22Rv1 (cell line): ENCODE measurements around the gene KHK.

ENCODE experiments used
- ZFX ChIP-seq: fragments of 450-650 bp; IDR thresholded peaks from 2 replicates; pipeline ENCODE4 v1.6.1; 2017; ENCODE audit warnings: antibody characterized with exemption, borderline replicate concordance
- TF ChIP-seq, protein P1 (sequence below): fragments of 450-650 bp; IDR thresholded peaks from 2 replicates; pipeline ENCODE4 v1.5.1; 2017; ENCODE audit warnings: mild to moderate bottlenecking

DNA sequence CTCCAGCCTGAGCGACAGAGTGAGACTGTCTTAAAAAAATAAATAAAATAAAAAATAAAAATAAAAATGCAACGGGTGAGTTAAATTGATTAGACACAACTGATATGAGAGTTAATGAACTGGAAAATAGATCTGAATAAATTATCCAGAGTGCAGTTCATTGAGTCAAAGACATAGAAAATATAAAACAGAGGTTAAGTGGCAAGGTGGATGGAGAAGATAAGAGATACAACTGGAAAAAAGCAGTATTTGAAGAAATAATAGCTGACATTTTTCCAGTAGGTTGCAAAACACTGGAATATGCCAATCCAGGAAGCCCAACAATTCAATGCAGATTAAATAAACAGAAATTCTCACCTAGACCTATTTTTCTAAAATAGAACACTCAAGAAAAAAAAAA is 21.6 kb downstream of the KHK start:
- TF ChIP-seq, protein P1, sequence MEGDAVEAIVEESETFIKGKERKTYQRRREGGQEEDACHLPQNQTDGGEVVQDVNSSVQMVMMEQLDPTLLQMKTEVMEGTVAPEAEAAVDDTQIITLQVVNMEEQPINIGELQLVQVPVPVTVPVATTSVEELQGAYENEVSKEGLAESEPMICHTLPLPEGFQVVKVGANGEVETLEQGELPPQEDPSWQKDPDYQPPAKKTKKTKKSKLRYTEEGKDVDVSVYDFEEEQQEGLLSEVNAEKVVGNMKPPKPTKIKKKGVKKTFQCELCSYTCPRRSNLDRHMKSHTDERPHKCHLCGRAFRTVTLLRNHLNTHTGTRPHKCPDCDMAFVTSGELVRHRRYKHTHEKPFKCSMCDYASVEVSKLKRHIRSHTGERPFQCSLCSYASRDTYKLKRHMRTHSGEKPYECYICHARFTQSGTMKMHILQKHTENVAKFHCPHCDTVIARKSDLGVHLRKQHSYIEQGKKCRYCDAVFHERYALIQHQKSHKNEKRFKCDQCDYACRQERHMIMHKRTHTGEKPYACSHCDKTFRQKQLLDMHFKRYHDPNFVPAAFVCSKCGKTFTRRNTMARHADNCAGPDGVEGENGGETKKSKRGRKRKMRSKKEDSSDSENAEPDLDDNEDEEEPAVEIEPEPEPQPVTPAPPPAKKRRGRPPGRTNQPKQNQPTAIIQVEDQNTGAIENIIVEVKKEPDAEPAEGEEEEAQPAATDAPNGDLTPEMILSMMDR = no peak
- no peak for TF ChIP-seq ZFX
